CD1c-positive myeloid dendritic cell (primary cell): ENCODE results near the gene TTPAL.

Experiments used
- DNase-seq: peaks from one replicate; pipeline ENCODE4 v3.0.0-alpha.2; 2016; ENCODE audit errors: extremely low spot score

Gene TTPAL

GRCh38 chr20:44533928-44534327, 58.3 kb downstream of the TTPAL start:
- no peak for DNase-seq

GRCh38 chr20:44536175-44536574, 60.5 kb downstream of the TTPAL start:
- peak; percentile 25 for DNase-seq

- no peak for DNase-seq
Observed at GRCh38 chr20:44537993-44538392, 62.3 kb downstream of the TTPAL start.

- peak; percentile 61 for DNase-seq
Observed at GRCh38 chr20:44540834-44541233, 65.2 kb downstream of the TTPAL start.

- no peak for DNase-seq
Observed at GRCh38 chr20:44541992-44542391, 66.3 kb downstream of the TTPAL start.

- DNase-seq: peak; percentile 22
Observed at GRCh38 chr20:44542890-44543289, 67.2 kb downstream of the TTPAL start.

- no peak for DNase-seq
Observed at GRCh38 chr20:44543358-44543757, 67.7 kb downstream of the TTPAL start.
